Renal pelvis (tissue), 4 donors: ENCODE data around the gene ARL13B. TPM values are rescaled to one million over a fixed set of nuclear protein-coding genes. Genes with fewer than 3 reads are reported as not detected.

Experiments
- DNase-seq: peaks from one replicate; pipeline ENCODE4 v3.0.0-alpha.2; 2013
- polyA plus RNA-seq, 3 donors: library from polyadenylated mRNA; unstranded; fragments of 120-200 nt; gene quantifications; one replicate each; pipeline ENCODE4 v1.2.1, GENCODE V29; 2013; ENCODE audit not compliant: insufficient read length in 3 of 3

Gene ARL13B
- polyA plus RNA-seq, 3 donors, result 17.2 to 19.5 (median 18.0) TPM

GRCh38 chr3:94095111-94095510 is 115.2 kb downstream of the ARL13B start:
- no peak for DNase-seq

- no peak for DNase-seq
These were observed 118.5 kb downstream of the ARL13B start for GRCh38 chr3:94098452-94098851.

GRCh38 chr3:94099311-94099710 is 119.4 kb downstream of the ARL13B start:
- DNase-seq, result no peak

GRCh38 chr3:94101860-94102259 is 121.9 kb downstream of the ARL13B start:
- no peak for DNase-seq

Other genes starting within 250 kb of the ARL13B start
- gene PROS1, start 6.3 kb upstream of the ARL13B start, polyA plus RNA-seq, result 10 to 100 TPM; 34.2 to 41.1 (median 39.2) TPM
- under 1 TPM in 2 of 3 donors, not detected in 1; 0.19 to 0.58 TPM for gene STX19, start 48.4 kb downstream of the ARL13B start, polyA plus RNA-seq
- gene DHFR2, start 82.8 kb downstream of the ARL13B start, polyA plus RNA-seq, result 10 to 100 TPM in 2 of 3 donors, 1 to 10 TPM in 1; 9.0 to 11.7 (median 10.0) TPM
- 10 to 100 TPM; 10.4 to 12.8 (median 12.6) TPM for gene NSUN3, start 82.9 kb downstream of the ARL13B start, polyA plus RNA-seq